B cell (primary cell): Measurements from ENCODE around the gene B4GALNT1. TPM values are rescaled to one million over a fixed set of nuclear protein-coding genes. Genes with fewer than 3 reads are reported as not detected.
A peak's percentile ranks its signal among the peaks of the same experiment; 100 is the strongest.

Experiments
- ATAC-seq: fragments of 200-7000 bp; cut with Tn5 transposase; one replicate; pipeline ENCODE4 v1.10.0; 2021; ENCODE audit warnings: low read depth, mild to moderate bottlenecking, moderate number of reproducible peaks, moderate library complexity
- CTCF ChIA-PET: fragments of 350-600 bp; sonication (Branson Sonifier 250); formaldehyde crosslinking; loops from one replicate; lab custom pipeline; 2021; ENCODE audit warnings: antibody characterized with exemption, inconsistent platforms; lab: Charles Lee
- POLR2A ChIA-PET: fragments of 350-600 bp; sonication (Branson Sonifier 250); formaldehyde crosslinking; loops from one replicate; lab custom pipeline; 2021; ENCODE audit warnings: antibody characterized with exemption; lab: Charles Lee
- DNase-seq: peaks from one replicate; pipeline ENCODE4 v3.0.0; 2013
- H2AFZ ChIP-seq: 2 replicates; pipeline ENCODE4 v1.6.1; 2012; ENCODE audit warnings: mild to moderate bottlenecking, low read depth, low read length; ENCODE audit not compliant: insufficient read depth, poor library complexity, severe bottlenecking
- H3K27ac ChIP-seq, 2 donors: 1 replicate in 1 of 2; 2 replicates in 1 of 2; pipeline ENCODE4 v1.5.1; 2012 to 2013; ENCODE audit warnings: low read length in 2 of 2, mild to moderate bottlenecking in 2 of 2, moderate library complexity in 1 of 2
- H3K27me3 ChIP-seq, 4 experiments: fragments of 200-600 bp in 1 of 4; sonication (generic) in 1 of 4; replicated peaks in 1 of 4; 1 replicate in 2 of 4; 2 replicates in 2 of 4; pipeline versions ENCODE4 v1.6.1 to v1.7.0; 2013 to 2016; ENCODE audit warnings: low read length in 3 of 4, mild to moderate bottlenecking in 2 of 4, mixed read lengths in 1 of 4, moderate library complexity in 1 of 4; ENCODE audit not compliant: insufficient read depth in 4 of 4, control insufficient read depth in 3 of 4; ENCODE audit errors: control extremely low read depth in 1 of 4
- H3K36me3 ChIP-seq, 2 experiments: replicated peaks in 1 of 2; 1 replicate in 1 of 2; 2 replicates in 1 of 2; pipeline versions ENCODE4 v1.6.1 to v1.7.1; 2013; ENCODE audit warnings: low read length in 1 of 2; ENCODE audit not compliant: insufficient read depth in 2 of 2, control insufficient read depth in 1 of 2; ENCODE audit errors: control extremely low read depth in 1 of 2, extremely low read depth in 1 of 2
- H3K4me1 ChIP-seq, 2 donors: fragments of 200-600 bp in 1 of 2; sonication (generic) in 1 of 2; 1 replicate in 1 of 2; 2 replicates in 1 of 2; pipeline versions ENCODE4 v1.5.1 to v1.6.1; 2013 to 2017; ENCODE audit warnings: low read length in 2 of 2; ENCODE audit not compliant: control insufficient read depth in 2 of 2, insufficient read depth in 2 of 2
- H3K4me2 ChIP-seq: replicated peaks from 2 replicates; pipeline ENCODE3; 2012; ENCODE audit warnings: mild to moderate bottlenecking, low read depth, low read length; ENCODE audit not compliant: poor library complexity, severe bottlenecking
- H3K4me3 ChIP-seq, 5 experiments: fragments of 200-600 bp in 1 of 5; sonication (generic) in 1 of 5; 1 replicate in 3 of 5; 2 replicates in 2 of 5; pipeline versions ENCODE4 v1.5.1 to v1.7.0; 2011 to 2016; ENCODE audit warnings: low read length in 4 of 5, mild to moderate bottlenecking in 4 of 5, low read depth in 2 of 5, control low read depth in 1 of 5, moderate library complexity in 1 of 5; ENCODE audit not compliant: insufficient read depth in 1 of 5; ENCODE audit errors: control extremely low read depth in 1 of 5, extremely low read depth in 1 of 5
- H3K79me2 ChIP-seq: fragments of 200-600 bp; sonication (generic); one replicate; pipeline ENCODE4 v1.6.0; 2016; ENCODE audit warnings: low read length; ENCODE audit not compliant: control insufficient read depth, insufficient read depth
- H3K9ac ChIP-seq: fragments of 200-600 bp; sonication (generic); 2 replicates; pipeline ENCODE4 v1.6.1; 2017; ENCODE audit warnings: mild to moderate bottlenecking, low read length, moderate library complexity
- H3K9me3 ChIP-seq, 3 donors: one replicate each; pipeline versions ENCODE4 v1.6.1 to v1.7.1; 2013; ENCODE audit warnings: low read length in 2 of 3; ENCODE audit not compliant: control insufficient read depth in 2 of 3, insufficient read depth in 1 of 3; ENCODE audit errors: control extremely low read depth in 1 of 3
- H4K20me1 ChIP-seq: 2 replicates; pipeline ENCODE4 v1.6.0; 2012; ENCODE audit warnings: mild to moderate bottlenecking, low read length; ENCODE audit not compliant: insufficient read depth, control insufficient read depth, poor library complexity, severe bottlenecking
- H3K27ac Mint-ChIP-seq: one replicate; pipeline ENCODE4 v1.8.0; 2021; ENCODE audit warnings: mixed read lengths
- H3K27me3 Mint-ChIP-seq: one replicate; pipeline ENCODE4 v1.8.0; 2021; ENCODE audit warnings: mixed read lengths
- H3K4me1 Mint-ChIP-seq: one replicate; pipeline ENCODE4 v1.8.0; 2021; ENCODE audit warnings: mixed read lengths
- H3K4me3 Mint-ChIP-seq: one replicate; pipeline ENCODE4 v1.8.0; 2021; ENCODE audit warnings: mixed read lengths
- H3K9me3 Mint-ChIP-seq: one replicate; pipeline ENCODE4 v1.8.0; 2022; ENCODE audit warnings: mixed read lengths; ENCODE audit not compliant: insufficient read depth
- CTCF ChIP-seq: fragments of 200-600 bp; IDR thresholded peaks from one replicate; pipeline ENCODE4 v1.8.0; 2022; ENCODE audit warnings: antibody characterized with exemption, mild to moderate bottlenecking
- EZH2 ChIP-seq: IDR thresholded peaks from 2 replicates; pipeline ENCODE4 v1.6.1; 2012; ENCODE audit warnings: borderline replicate concordance, low read depth, mild to moderate bottlenecking, moderate library complexity, low read length; ENCODE audit not compliant: insufficient read depth, poor library complexity, severe bottlenecking
- WGBS: methylation state at CpG from one replicate; pipeline ENCODE4 v1.1.5; 2013; ENCODE audit warnings: missing lambda C conversion rate; ENCODE audit not compliant: insufficient coverage; 5-methylcytosine and 5-hydroxymethylcytosine counted together
- intact Hi-C: fragments of 100-400 bp; cut with micrococcal nuclease; formaldehyde crosslinking; loops from one replicate; pipeline ENCODE4 v1.10.0; 2022
- polyA plus RNA-seq: library from polyadenylated mRNA; depleted of rRNA; stranded (reverse); fragments of >200 nt; gene quantifications from 2 replicates; pipeline ENCODE4 v1.2.3, GENCODE V29; 2012
- total RNA-seq, 2 donors: library from RNA; stranded (reverse); fragments of 120-200 nt in 1 of 2; gene quantifications; 1 replicate in 1 of 2; 2 replicates in 1 of 2; pipeline versions ENCODE4 v1.2.3 to v1.2.4, GENCODE V29; 2013 to 2022

The B4GALNT1 gene
- total and polyA plus RNA-seq, 2 donors (not counting 1 experiment from before 2014, with no cell fraction given): 0.04 to 0.22 TPM

- DNase-seq (peak; percentile 15), ATAC-seq (no peak)
- H3K4me2 ChIP-seq: no peak overlapping the region
- peaks cover 68% of the 10 kb centered on the region for H3K4me1 Mint-ChIP-seq
- no peaks in the 10 kb centered on the region for H3K36me3 ChIP-seq
- H3K9ac ChIP-seq: no peak overlapping the region
- H2AFZ ChIP-seq: no peak overlapping the region
- H3K9me3 Mint-ChIP-seq: no peaks in the 10 kb centered on the region
- H3K9me3 ChIP-seq: peaks cover 0 to 16% (median 0%) of the 10 kb centered on the region in 3 donors
- WGBS: no CpG with 5 or more reads among the region's 3 CpGs
- peaks cover 11% of the 10 kb centered on the region for H4K20me1 ChIP-seq
- no peaks in the 10 kb centered on the region for H3K79me2 ChIP-seq
- H3K4me3 ChIP-seq: no peak overlapping the region
- no peak overlapping the region for H3K4me3 Mint-ChIP-seq
- peaks cover 0 to 77% (median 45%) of the 10 kb centered on the region in 4 experiments for H3K27me3 ChIP-seq
- H3K27me3 Mint-ChIP-seq: peaks cover 62% of the 10 kb centered on the region
- no peak overlapping the region for H3K27ac ChIP-seq
- TF ChIP-seq EZH2 (no peak), CTCF (no peak)
- POLR2A ChIA-PET: interaction anchor here (1.9 kb wide), 1 partner anchor 26 kb away, joined by 4 read pairs; the partner anchor contains the start of gene PIP4K2C
- H3K4me1 ChIP-seq: peaks cover 61 to 70% of the 10 kb centered on the region in 2 donors
- intact Hi-C loops: no loop called here
- H3K27ac Mint-ChIP-seq: peak overlapping the region; percentile 26
- CTCF ChIA-PET: interaction anchor here (1.3 to 12.6 kb wide), 2 partner anchors 22 to 33 kb away, joined by 3 to 97 read pairs; no protein-coding TSS in a partner anchor
These were observed 16.5 kb downstream of the B4GALNT1 start for GRCh38 chr12:57616383-57617101.

DNA sequence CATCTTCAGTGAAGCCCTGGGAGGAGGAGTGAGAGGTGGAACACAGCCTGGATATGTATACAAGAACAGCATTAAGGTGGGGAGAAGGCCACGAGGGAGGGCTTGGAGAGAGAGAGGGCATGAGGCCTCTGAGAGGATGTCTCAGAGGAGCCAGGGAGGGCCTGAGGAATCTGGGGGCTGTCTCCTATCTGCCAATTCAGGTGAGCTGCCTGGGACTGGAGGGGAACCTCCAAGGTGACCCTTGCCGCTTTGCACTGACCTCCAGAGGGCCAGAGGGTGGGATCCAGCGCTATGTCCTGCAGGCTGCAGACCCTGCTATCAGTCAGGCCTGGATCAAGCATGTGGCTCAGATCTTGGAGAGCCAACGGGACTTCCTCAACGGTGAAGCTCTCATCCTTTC, 17.4 kb downstream of the B4GALNT1 start:
- Mint-ChIP-seq H3K27me3 (peaks cover 55% of the 10 kb centered on the region), H3K27ac (peak overlapping the region; percentile 50), H3K4me1 (peaks cover 65% of the 10 kb centered on the region), H3K4me3 (peak overlapping the region; percentile 72), H3K9me3 (no peaks in the 10 kb centered on the region)
- POLR2A ChIA-PET: interaction anchor here (1.9 kb wide), 1 partner anchor 25 kb away, joined by 4 read pairs; the partner anchor contains the start of gene PIP4K2C
- intact Hi-C loops: loop anchor here (2.0 kb wide), 2 partner anchors 17 to 25 kb away; partner anchors contain the start of genes B4GALNT1 and PIP4K2C
- Histone ChIP-seq H3K9ac (no peak overlapping the region), H3K4me1 (peaks cover 61 to 70% of the 10 kb centered on the region in 2 donors), H3K4me3 (no peak overlapping the region), H3K36me3 (no peaks in the 10 kb centered on the region), H2AFZ (no peak overlapping the region), H3K27me3 (peaks cover 0 to 77% (median 42%) of the 10 kb centered on the region in 4 experiments), H3K4me2 (no peak overlapping the region), H3K79me2 (no peaks in the 10 kb centered on the region), H3K27ac (no peak overlapping the region), H3K9me3 (peaks cover 0 to 12% (median 0%) of the 10 kb centered on the region in 3 donors), H4K20me1 (peaks cover 10% of the 10 kb centered on the region)
- ATAC-seq (no peak), DNase-seq (no peak)
- CTCF ChIA-PET: interaction anchor here (1.2 to 12.6 kb wide), 4 partner anchors 20 to 153 kb away, joined by 3 to 97 read pairs (median 4); no protein-coding TSS in a partner anchor
- TF ChIP-seq CTCF (no peak), EZH2 (no peak)
- 80% methylated on average over 5 of the region's 5 CpGs for WGBS
